Ammon's horn (tissue), 1 donor: ENCODE data around the gene SRSF4.
"Not testable (repeated sequence)": the region's sequence is repeated elsewhere in the genome, so short reads cannot be mapped to it uniquely, and the experiment has no call there.

ENCODE experiments used
- DNase-seq: peaks from one replicate; pipeline ENCODE4 v3.0.0-alpha.2; 2016; ENCODE audit warnings: low spot score

Gene SRSF4

DNA sequence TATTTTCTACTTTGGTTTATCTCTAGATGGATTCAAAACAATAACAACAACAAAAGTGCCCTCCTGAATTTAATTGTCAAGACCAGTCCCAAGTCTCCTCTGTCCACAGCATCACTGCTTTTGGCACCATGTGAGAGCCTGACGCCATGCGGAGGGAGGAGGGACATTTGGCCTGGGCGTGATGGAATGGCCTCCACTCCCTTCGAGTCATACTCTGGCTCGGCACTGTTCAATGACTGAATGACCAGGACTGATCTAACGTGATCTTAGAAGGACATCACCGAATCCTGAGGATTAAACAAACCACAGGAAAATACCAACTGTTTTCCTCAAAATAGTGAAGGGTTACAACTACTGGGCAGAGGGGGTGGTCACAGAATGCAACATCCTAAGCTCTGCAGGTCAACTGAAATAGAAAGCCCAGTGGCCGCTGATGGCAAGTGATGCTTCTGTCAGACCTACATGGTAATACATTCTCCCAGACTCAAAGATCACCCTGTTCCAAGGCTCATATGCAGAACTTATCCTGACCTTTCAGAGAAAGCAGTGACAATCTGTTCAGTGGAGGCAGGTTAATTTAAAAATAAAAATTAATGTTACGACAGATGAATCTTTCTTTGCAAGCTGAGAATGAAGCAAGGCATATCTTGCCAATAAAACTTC is 19.1 kb downstream of the SRSF4 start:
- DNase-seq = peak; percentile 5

GRCh38 chr1:29162025-29162424 is 19.7 kb downstream of the SRSF4 start:
- DNase-seq = no peak

- no peak for DNase-seq
Measured at GRCh38 chr1:29159773-29160172, 21.9 kb downstream of the SRSF4 start.

- no peak for DNase-seq
Measured at GRCh38 chr1:29157269-29157601, 24.5 kb downstream of the SRSF4 start.

- DNase-seq = no peak
Measured at GRCh38 chr1:29156543-29157268, 25.0 kb downstream of the SRSF4 start.

DNA sequence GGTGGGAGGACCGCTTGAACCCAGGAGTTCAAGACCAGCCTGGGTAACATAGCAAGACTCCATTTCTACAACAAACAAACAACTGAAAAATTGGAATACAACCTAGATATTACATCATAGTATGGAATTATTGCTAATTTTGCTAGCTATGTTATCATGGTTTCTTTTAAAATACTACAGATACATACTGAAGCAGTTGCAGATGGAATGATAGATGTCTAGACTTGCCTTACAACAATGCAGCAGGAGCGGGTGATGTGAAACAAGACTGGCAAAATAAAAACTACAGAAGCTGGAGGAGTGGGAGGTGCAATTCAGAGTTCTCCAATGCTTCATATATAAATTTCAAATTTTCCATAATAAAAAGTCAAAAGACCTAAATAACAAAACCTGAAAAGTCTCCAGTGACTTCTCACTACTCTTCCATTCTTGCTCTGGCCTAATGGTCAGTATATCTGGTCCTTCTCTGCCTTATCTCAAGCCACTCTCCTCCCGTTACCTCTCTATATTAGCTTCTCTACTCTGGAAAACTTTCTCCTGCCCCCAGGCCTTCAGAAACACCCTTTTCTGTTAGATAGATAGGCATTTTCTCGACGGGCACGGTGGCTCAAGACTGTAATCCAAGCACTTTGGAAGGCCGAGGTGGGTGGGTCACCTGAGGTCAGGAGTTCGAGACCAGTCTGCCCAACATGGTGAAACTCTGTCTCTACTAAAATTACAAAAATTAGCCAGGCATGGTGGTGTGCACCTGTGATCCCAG is 29.5 kb downstream of the SRSF4 start:
- no peak for DNase-seq

GRCh38 chr1:29150346-29150745 is 31.4 kb downstream of the SRSF4 start:
- not testable (repeated sequence) for DNase-seq

DNA sequence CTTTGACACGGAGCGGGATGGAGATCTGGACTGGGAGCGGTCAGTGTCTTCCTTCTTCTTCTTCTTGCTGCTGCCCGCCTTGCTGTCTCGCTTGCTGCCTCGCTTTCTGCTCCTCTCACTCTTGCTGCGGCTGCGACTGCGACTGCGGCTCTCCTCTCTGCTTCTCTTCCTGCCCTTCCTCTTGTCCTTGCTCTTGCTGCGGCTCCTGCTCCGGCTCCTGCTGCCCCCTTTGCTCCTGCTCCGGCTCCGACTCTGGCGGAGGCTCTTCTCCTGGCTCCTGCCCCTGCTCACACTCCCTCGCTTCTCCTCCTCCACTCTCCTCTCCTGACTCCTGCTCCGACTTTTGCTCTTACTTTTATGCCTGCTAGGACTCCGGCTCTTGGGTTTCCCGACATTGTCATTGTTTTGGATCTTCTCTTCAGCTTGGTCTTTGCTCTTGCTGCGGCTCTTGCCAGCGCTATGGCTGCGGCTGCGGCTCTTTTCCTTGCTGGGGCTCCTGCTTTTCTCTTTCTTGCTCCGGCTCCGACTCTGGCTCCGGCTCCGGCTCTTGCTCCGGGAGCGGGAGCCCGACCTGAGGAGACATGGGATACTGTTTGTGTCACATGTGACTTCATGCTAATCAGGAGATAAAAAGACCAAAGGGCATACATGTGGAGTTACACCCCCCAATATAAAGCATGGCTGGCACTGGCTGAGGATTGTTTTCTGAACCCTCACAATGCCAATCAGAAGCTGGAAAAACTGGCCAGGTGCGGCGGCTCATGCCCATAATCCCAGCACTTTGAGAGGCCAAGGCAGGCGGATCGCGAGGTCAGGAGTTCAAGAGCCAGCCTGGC is 32.8 kb downstream of the SRSF4 start:
- DNase-seq = no peak

DNA sequence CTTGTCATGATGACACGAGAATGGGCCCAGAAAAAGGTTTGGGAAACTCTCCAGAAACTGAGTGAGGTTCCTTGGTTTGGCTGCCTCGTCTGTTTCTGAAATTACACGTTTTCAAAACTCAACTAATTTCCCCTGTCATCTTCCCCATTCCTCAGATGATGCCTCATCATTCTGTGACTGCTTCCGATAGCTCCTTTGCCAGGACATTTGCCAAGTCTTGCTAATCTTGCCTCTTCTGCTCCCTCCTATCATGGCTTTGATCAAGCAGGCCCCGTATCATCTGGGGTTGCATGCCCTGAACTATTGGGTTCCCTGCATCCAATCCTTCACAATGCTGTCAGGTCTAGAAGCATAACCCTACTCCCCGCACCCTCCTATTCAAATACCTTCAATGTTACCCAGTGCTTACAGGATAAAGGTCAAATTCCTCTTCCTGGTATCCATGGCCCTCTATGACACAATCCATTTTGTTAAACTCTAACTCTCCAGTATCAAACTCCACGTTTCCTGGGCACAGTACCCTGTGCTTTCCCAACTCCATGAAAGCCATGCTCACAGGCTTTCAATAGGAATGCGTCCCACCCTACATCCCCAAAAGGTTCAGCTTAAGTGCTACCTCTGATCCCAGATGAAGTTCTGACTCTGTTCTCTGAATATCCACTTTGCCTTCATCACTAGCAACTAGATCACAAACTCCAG is 35.8 kb downstream of the SRSF4 start:
- DNase-seq = no peak

GRCh38 chr1:29144178-29144577 is 37.5 kb downstream of the SRSF4 start:
- DNase-seq = no peak

DNA sequence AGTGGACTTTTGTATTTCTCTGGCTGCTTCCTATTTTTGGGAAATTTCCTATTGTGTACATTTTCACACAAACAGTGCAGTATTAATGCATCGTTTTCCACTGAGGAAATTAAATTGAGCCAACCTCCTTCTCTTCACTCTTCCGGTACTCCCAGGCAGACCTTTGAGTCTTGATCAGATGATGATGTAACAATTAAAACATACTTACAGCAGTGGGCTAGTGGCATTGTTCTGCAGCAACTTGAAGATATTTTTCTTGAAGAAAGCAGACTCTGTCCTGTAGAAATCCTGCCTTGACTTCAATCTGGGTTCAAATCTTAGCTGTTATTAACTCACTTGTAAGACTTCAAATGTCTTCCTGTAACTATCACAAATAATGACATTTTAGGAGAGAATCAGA is 39.0 kb downstream of the SRSF4 start:
- DNase-seq = no peak

DNA sequence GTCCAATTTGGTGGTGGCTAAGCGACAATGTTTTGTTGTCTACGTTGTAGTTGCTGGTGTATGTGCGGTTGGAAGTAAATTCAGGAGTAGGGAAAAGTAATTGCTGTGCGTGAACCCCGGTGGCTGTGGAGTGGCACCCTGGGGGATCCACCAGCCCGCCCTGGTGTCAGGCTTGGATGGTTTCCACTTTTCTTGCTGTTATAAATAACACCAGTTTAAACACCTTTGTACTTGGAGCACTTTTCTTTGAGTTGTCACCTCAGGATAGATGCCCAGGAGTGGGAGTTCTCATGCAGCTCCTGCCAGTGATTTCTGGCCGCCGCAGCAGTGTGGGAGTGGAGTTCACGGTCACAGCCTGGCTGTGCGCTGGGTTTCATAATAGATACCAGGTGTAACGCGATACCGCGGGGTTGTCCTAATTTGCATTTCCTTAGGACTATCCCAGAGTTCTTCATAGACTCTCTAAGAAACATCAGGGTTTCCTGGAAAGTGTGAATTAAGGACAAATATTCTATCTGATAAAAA is 45.2 kb downstream of the SRSF4 start:
- DNase-seq = no peak

GRCh38 chr1:29134695-29135028 is 47.0 kb downstream of the SRSF4 start:
- no peak for DNase-seq

GRCh38 chr1:29133861-29134694 is 47.6 kb downstream of the SRSF4 start:
- DNase-seq = no peak

DNA sequence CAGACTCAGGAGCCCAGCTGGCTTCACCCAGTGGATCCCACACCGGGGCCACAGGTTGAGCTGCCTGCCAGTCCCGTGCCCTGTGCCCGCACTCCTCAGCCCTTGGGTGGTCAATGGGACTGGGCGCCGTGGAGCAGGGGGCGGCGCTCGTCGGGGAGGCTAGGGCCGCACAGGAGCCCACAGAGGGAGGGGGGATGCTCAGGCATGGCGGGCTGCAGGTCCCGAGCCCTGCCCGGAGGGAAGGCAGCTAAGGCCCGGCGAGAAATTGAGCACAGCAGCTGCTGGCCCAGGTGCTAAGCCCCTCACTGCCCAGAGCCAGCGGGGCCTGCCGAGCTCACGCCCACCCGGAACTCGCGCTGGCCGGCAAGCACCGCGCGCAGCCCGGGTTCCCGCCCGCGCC is 50.6 kb downstream of the SRSF4 start:
- not testable (repeated sequence) for DNase-seq

DNA sequence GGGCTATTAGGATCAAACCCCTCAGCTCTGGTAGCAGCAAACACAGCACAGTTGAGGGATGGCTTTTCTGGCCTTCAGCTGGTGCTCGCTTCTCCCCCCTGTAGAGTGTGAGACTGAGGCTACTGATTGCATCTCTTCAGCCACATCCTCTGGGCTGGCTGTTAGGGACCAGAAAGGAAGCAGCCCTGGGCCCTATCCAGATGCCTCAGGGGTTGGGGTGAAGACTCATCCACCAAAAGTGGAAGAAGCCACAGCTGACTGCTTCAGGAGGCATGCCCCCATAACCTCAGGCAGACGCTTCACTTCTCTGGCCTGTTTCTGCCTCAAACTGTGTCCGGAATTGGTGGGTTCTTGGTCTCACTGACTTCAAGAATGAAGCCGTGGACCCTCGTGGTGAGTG is 51.8 kb downstream of the SRSF4 start:
- no peak for DNase-seq

DNA sequence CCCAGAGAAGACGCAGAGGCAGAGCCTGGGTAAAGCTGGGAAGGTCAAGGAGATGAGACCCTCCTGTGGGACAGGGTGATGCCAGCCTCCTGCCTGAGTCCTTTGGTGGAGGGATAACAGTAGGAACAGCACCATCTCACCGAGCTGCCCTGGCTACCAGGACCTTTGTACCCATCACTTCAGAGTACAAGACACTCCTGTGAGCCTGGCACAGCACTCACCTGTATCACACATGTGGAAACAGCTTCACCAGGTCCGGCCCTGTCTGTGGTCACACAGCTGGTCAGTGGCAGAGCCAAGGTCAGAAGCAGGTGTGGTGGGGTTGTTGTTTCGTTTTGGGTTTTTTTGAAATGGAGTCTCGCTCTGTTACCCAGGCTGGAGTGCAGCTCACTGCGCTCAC is 53.0 kb downstream of the SRSF4 start:
- no peak for DNase-seq

DNA sequence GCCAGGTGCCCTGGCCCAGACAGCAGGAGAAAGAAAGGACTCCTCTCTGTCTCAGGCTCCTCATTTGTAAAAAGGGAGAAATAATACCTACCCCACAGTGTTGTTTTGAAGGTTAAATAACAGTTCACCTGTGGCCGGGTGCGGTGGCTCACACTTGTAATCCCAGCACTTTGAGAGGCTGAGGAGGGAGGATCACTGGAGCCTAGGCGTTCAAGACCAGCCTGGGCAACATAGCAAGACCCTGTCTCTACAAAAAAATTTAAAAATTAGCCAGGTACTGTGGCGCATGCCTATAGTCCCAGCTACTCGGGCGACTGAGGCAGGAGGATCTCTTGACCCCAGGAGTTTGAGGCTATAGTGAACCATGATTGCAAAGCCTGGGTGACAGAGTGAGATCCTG is 55.5 kb downstream of the SRSF4 start:
- no peak for DNase-seq

DNA sequence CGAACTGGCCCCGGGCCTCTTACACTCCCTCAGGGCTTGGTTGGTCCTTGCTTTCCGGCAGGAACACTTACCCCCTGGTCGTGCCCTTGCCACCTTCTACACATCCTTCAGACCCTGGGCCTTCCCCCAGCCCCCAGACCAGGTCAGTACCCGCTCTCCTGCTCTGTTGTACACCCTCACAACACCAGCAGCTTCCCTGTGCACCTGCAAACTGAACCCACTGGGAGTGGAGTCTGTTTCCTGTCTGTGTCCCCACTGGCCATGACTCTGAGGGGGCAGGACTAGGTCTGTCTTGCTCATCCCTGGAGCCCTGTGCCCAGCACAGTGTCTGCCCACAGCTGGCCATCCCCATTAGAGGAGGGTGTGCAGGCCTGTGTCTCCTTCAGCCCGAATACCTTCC is 55.9 kb downstream of the SRSF4 start:
- no peak for DNase-seq

DNA sequence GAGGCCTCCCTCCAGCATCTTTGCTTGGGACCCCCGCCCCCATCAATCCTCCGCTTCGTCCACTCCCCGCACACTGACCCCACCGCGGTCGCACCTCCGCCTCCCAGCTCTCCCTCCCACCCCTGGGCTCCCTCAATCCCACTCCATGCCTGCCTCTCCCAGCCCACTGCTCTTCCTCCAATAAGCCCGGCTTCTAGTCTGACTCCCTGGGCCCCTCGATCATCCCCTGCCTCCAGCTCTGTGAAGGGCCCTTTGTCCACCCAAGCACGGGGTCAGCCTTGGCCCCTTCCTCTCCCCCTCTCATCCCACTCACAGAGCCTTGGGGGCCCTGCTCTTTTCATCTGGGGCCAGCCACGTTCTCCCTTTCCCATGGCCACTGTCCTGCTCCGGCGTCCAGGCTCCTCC is 56.5 kb downstream of the SRSF4 start:
- no peak for DNase-seq
